PC-3 (cell line): ENCODE data around the gene XIRP1. TPM values are rescaled to one million over a fixed set of nuclear protein-coding genes. Genes with fewer than 3 reads are reported as not detected.

ENCODE experiments used
- ATAC-seq: fragments of 200-7000 bp; cut with Tn5 transposase; 2 replicates; pipeline ENCODE4 v1.9.1; 2020; ENCODE audit warnings: mild to moderate bottlenecking, moderate library complexity
- BruUV-seq: library from RNA; stranded (reverse); fragments of 400-500 nt; replicated peaks from 2 replicates; lab custom pipeline; 2021; lab: Mats Ljungman, UMichigan
- CTCF ChIA-PET: fragments of 300-600 bp; sonication (Branson Sonifier 250); formaldehyde crosslinking; loops from one replicate; lab custom pipeline; 2022; ENCODE audit warnings: antibody characterized with exemption; lab: Charles Lee
- POLR2A ChIA-PET: fragments of 300-600 bp; sonication (Branson Sonifier 250); formaldehyde crosslinking; loops from one replicate; lab custom pipeline; 2022; ENCODE audit warnings: antibody characterized with exemption; ENCODE audit not compliant: unreplicated experiment; lab: Charles Lee
- DNase-seq: peaks from one replicate; pipeline ENCODE4 v3.0.0-alpha.2; 2015
- H2AFZ ChIP-seq: fragments of 300-600 bp; sonication (generic); 2 replicates; pipeline ENCODE4 v1.6.0; 2016; ENCODE audit warnings: antibody characterized with exemption, low read length
- H3F3A ChIP-seq: fragments of 300-600 bp; sonication (generic); one replicate; pipeline ENCODE4 v1.6.0; 2017; ENCODE audit warnings: antibody characterized with exemption, low read length, control low read depth, mild to moderate bottlenecking; ENCODE audit not compliant: unreplicated experiment
- H3K27ac ChIP-seq: fragments of 300-600 bp; sonication (generic); 2 replicates; pipeline ENCODE4 v1.5.1; 2016; ENCODE audit warnings: mild to moderate bottlenecking, low read length
- H3K27me3 ChIP-seq: fragments of 300-600 bp; sonication (generic); 2 replicates; pipeline ENCODE4 v1.6.1; 2016; ENCODE audit warnings: low read length, mixed read lengths
- H3K36me3 ChIP-seq: fragments of 300-600 bp; sonication (generic); 2 replicates; pipeline ENCODE4 v1.6.1; 2016; ENCODE audit warnings: low read depth, mixed run types, low read length, mixed read lengths
- H3K4me1 ChIP-seq: fragments of 300-600 bp; sonication (generic); 2 replicates; pipeline ENCODE4 v1.5.1; 2016; ENCODE audit warnings: low read length; ENCODE audit not compliant: insufficient read depth
- H3K4me2 ChIP-seq: fragments of 300-600 bp; sonication (generic); 2 replicates; pipeline ENCODE4 v1.6.0; 2016; ENCODE audit warnings: low read length
- H3K4me3 ChIP-seq: fragments of 300-600 bp; sonication (generic); 2 replicates; pipeline ENCODE4 v1.5.1; 2016; ENCODE audit warnings: mild to moderate bottlenecking, low read length, mixed read lengths
- H3K79me2 ChIP-seq: fragments of 300-600 bp; sonication (generic); 2 replicates; pipeline ENCODE4 v1.6.1; 2017; ENCODE audit warnings: low read length, mixed read lengths
- H3K9ac ChIP-seq: fragments of 300-600 bp; sonication (generic); 2 replicates; pipeline ENCODE4 v1.6.0; 2016; ENCODE audit warnings: mild to moderate bottlenecking, low read length
- H3K9me2 ChIP-seq: fragments of 300-600 bp; sonication (generic); replicated peaks from 2 replicates; pipeline ENCODE4 v1.6.1; 2016; ENCODE audit warnings: mixed run types, low read length, mixed read lengths
- H3K9me3 ChIP-seq: fragments of 300-600 bp; sonication (generic); 2 replicates; pipeline ENCODE4 v1.6.1; 2016; ENCODE audit warnings: low read length, mixed read lengths
- H4K20me1 ChIP-seq: fragments of 300-600 bp; sonication (generic); 2 replicates; pipeline ENCODE4 v1.6.1; 2016; ENCODE audit warnings: low read length, mixed read lengths
- CTCF ChIP-seq: fragments of 300-600 bp; sonication (generic); conservative IDR thresholded peaks from 2 replicates; pipeline ENCODE4 v1.5.1; 2017; ENCODE audit warnings: antibody characterized with exemption, low read depth, mild to moderate bottlenecking, low read length
- EZH2 ChIP-seq: fragments of 300-600 bp; sonication (generic); IDR thresholded peaks from one replicate; pipeline ENCODE4 v1.6.1; 2017; ENCODE audit warnings: antibody characterized with exemption, mild to moderate bottlenecking, low read length; ENCODE audit not compliant: unreplicated experiment
- EZH2phosphoT487 ChIP-seq: fragments of 300-600 bp; sonication (generic); IDR thresholded peaks from 2 replicates; pipeline ENCODE4 v1.6.1; 2018; ENCODE audit warnings: mild to moderate bottlenecking, antibody characterized with exemption, low read length, borderline replicate concordance
- intact Hi-C: fragments of 100-400 bp; cut with micrococcal nuclease; formaldehyde crosslinking; loops from 2 replicates; pipeline ENCODE4 v1.9.0; 2023
- total RNA-seq: library from RNA; depleted of rRNA; stranded (reverse); fragments of >200 nt; gene quantifications from 2 replicates; pipeline ENCODE4 v1.2.3, GENCODE V29; 2014

The XIRP1 gene
- total RNA-seq, 1 experiment from 2014 or later = not detected

- Histone ChIP-seq H3K27me3 (no peaks in the 10 kb centered on the region), H4K20me1 (peaks cover 2% of the 10 kb centered on the region; the same call in 1 of the 2 replicates), H2AFZ (no peak overlapping the region), H3K9ac (no peak overlapping the region), H3K36me3 (no peaks in the 10 kb centered on the region), H3K9me2 (no peaks in the 10 kb centered on the region), H3F3A (no peaks in the 10 kb centered on the region), H3K27ac (no peak overlapping the region), H3K4me1 (peaks cover 20% of the 10 kb centered on the region), H3K9me3 (no peaks in the 10 kb centered on the region), H3K79me2 (0 out of 2 replicates have a peak, but pooled peaks cover 2% of the 10 kb centered on the region), H3K4me2 (no peak overlapping the region), H3K4me3 (no peak overlapping the region)
- ChIA-PET CTCF (no interaction called here), POLR2A (no interaction called here)
- no TSS peak for BruUV-seq
- no peak for DNase-seq
- no peak for TF ChIP-seq EZH2phosphoT487
- TF ChIP-seq EZH2 = no peak
- TF ChIP-seq CTCF = no peak
- no peak for ATAC-seq
- intact Hi-C loops = no loop called here
These were observed 57.1 kb downstream of the XIRP1 start for GRCh38 chr3:39135170-39135805.

GRCh38 chr3:39134305-39134704 is 58.1 kb downstream of the XIRP1 start:
- H3K4me2 ChIP-seq = no peak overlapping the region
- ChIA-PET CTCF (no interaction called here), POLR2A (no interaction called here)
- no peaks in the 10 kb centered on the region for H3K9me2 ChIP-seq
- H3F3A ChIP-seq = no peaks in the 10 kb centered on the region
- no peak overlapping the region for H3K9ac ChIP-seq
- no peaks in the 10 kb centered on the region for H3K79me2 ChIP-seq
- DNase-seq = no peak
- no peaks in the 10 kb centered on the region for H3K36me3 ChIP-seq
- no TSS peak for BruUV-seq
- H3K9me3 ChIP-seq = no peaks in the 10 kb centered on the region
- H3K27me3 ChIP-seq = no peaks in the 10 kb centered on the region
- H4K20me1 ChIP-seq = no peaks in the 10 kb centered on the region
- no peak overlapping the region for H3K27ac ChIP-seq
- no peak for ATAC-seq
- H3K4me1 ChIP-seq = peaks cover 18% of the 10 kb centered on the region
- TF ChIP-seq EZH2phosphoT487 (no peak), CTCF (no peak), EZH2 (no peak)
- H2AFZ ChIP-seq = no peak overlapping the region
- no peak overlapping the region for H3K4me3 ChIP-seq
- intact Hi-C loops = no loop called here

GRCh38 chr3:39133822-39134221 is 58.6 kb downstream of the XIRP1 start:
- intact Hi-C loops = no loop called here
- Histone ChIP-seq H3K36me3 (no peaks in the 10 kb centered on the region), H3K79me2 (no peaks in the 10 kb centered on the region), H3K9ac (no peak overlapping the region), H3F3A (no peaks in the 10 kb centered on the region), H4K20me1 (no peaks in the 10 kb centered on the region), H3K27me3 (no peaks in the 10 kb centered on the region), H3K27ac (no peak overlapping the region), H3K4me2 (no peak overlapping the region), H3K9me3 (no peaks in the 10 kb centered on the region), H3K4me1 (peaks cover 18% of the 10 kb centered on the region), H3K9me2 (no peaks in the 10 kb centered on the region), H3K4me3 (no peak overlapping the region), H2AFZ (no peak overlapping the region)
- ChIA-PET CTCF (no interaction called here), POLR2A (no interaction called here)
- no peak for TF ChIP-seq EZH2phosphoT487
- no peak for TF ChIP-seq EZH2
- TF ChIP-seq CTCF = no peak
- ATAC-seq (no peak), DNase-seq (no peak)
- no TSS peak for BruUV-seq
